HepG2 (cell line): Measurements from ENCODE around the gene SAMD14. TPM values are rescaled to one million over a fixed set of nuclear protein-coding genes. Genes with fewer than 3 reads are reported as not detected.

Source experiments
- ARNT ChIP-seq: fragments of 450-650 bp; IDR thresholded peaks from 2 replicates; pipeline ENCODE4 v1.6.1; 2017
- DMAP1 ChIP-seq: IDR thresholded peaks from 2 replicates; pipeline ENCODE4 v1.6.1; 2016
- ELK4 ChIP-seq: sonication (generic); formaldehyde crosslinking; IDR thresholded peaks from 2 replicates; pipeline ENCODE4 v1.9.0; 2021; ENCODE audit warnings: missing genetic modification reagents, borderline replicate concordance
- EP300 ChIP-seq, 3 experiments: sonication (generic) in 1 of 3; formaldehyde crosslinking in 1 of 3; IDR thresholded peaks; 2 replicates each; pipeline versions ENCODE4 v1.5.1 to v1.6.1; 2011 to 2020; ENCODE audit warnings: low read depth in 2 of 3, low read length in 2 of 3, borderline replicate concordance in 1 of 3, improper control_type of control experiment in 1 of 3, mild to moderate bottlenecking in 1 of 3, missing genetic modification reagents in 1 of 3, moderate library complexity in 1 of 3
- ERF ChIP-seq: IDR thresholded peaks from 2 replicates; pipeline ENCODE4 v1.6.1; 2018; ENCODE audit warnings: missing biosample characterization, missing genetic modification reagents
- HMG20A ChIP-seq: IDR thresholded peaks from 2 replicates; pipeline ENCODE4 v1.6.1; 2016; ENCODE audit warnings: borderline replicate concordance
- HOXA9 ChIP-seq: sonication (generic); formaldehyde crosslinking; IDR thresholded peaks from 2 replicates; pipeline ENCODE4 v1.8.1; 2022; ENCODE audit warnings: missing genetic modification reagents, mild to moderate bottlenecking, moderate library complexity, borderline replicate concordance
- NBN ChIP-seq: fragments of 450-650 bp; conservative IDR thresholded peaks from 2 replicates; pipeline ENCODE4 v1.6.1; 2017
- ONECUT2 ChIP-seq: sonication (generic); formaldehyde crosslinking; IDR thresholded peaks from 2 replicates; pipeline ENCODE4 v1.4.0; 2020; ENCODE audit warnings: missing genetic modification reagents
- TFDP2 ChIP-seq: sonication (generic); formaldehyde crosslinking; IDR thresholded peaks from 2 replicates; pipeline ENCODE4 v1.4.0; 2020; ENCODE audit warnings: missing genetic modification reagents
- ZFY ChIP-seq: sonication (generic); formaldehyde crosslinking; IDR thresholded peaks from 2 replicates; pipeline ENCODE4 v1.4.0; 2020; ENCODE audit warnings: missing genetic modification reagents
- ZNF180 ChIP-seq: sonication (generic); formaldehyde crosslinking; IDR thresholded peaks from 2 replicates; pipeline ENCODE4 v1.4.0; 2020; ENCODE audit warnings: low read depth, missing genetic modification reagents, borderline replicate concordance
- ZNF251 ChIP-seq: sonication (generic); formaldehyde crosslinking; IDR thresholded peaks from 2 replicates; pipeline ENCODE4 v1.9.0; 2021; ENCODE audit warnings: mild to moderate bottlenecking, missing genetic modification reagents
- ZNF263 ChIP-seq: sonication (generic); formaldehyde crosslinking; IDR thresholded peaks from 2 replicates; pipeline ENCODE4 v1.4.0; 2020; ENCODE audit warnings: missing genetic modification reagents
- ZNF282 ChIP-seq: fragments of 450-650 bp; IDR thresholded peaks from 2 replicates; pipeline ENCODE4 v1.6.1; 2018; ENCODE audit not compliant: partially characterized antibody
- ZNF317 ChIP-seq: sonication (generic); formaldehyde crosslinking; IDR thresholded peaks from 2 replicates; pipeline ENCODE4 v1.5.0; 2020; ENCODE audit warnings: mild to moderate bottlenecking, missing genetic modification reagents
- ZNF350 ChIP-seq: sonication (generic); formaldehyde crosslinking; IDR thresholded peaks from 2 replicates; pipeline ENCODE4 v1.4.0; 2020; ENCODE audit warnings: mild to moderate bottlenecking, low read depth, missing genetic modification reagents, borderline replicate concordance
- ZNF468 ChIP-seq: sonication (generic); formaldehyde crosslinking; IDR thresholded peaks from 2 replicates; pipeline ENCODE4 v1.8.0; 2022; ENCODE audit warnings: mild to moderate bottlenecking, moderate library complexity, missing genetic modification reagents
- ZNF558 ChIP-seq: sonication (generic); formaldehyde crosslinking; IDR thresholded peaks from 2 replicates; pipeline ENCODE4 v1.9.0; 2022; ENCODE audit warnings: mild to moderate bottlenecking, missing genetic modification reagents, borderline replicate concordance
- ZNF597 ChIP-seq: sonication (generic); formaldehyde crosslinking; IDR thresholded peaks from 2 replicates; pipeline ENCODE4 v1.5.0; 2020; ENCODE audit warnings: missing genetic modification reagents
- ZNF605 ChIP-seq: sonication (generic); formaldehyde crosslinking; IDR thresholded peaks from 2 replicates; pipeline ENCODE4 v1.8.0; 2022; ENCODE audit warnings: mild to moderate bottlenecking, missing genetic modification reagents
- ZNF749 ChIP-seq: sonication (generic); formaldehyde crosslinking; IDR thresholded peaks from 2 replicates; pipeline ENCODE4 v1.8.0; 2022; ENCODE audit warnings: mild to moderate bottlenecking, missing genetic modification reagents, moderate library complexity, borderline replicate concordance
- ZNF839 ChIP-seq: sonication (generic); formaldehyde crosslinking; IDR thresholded peaks from 2 replicates; pipeline ENCODE4 v1.4.0; 2020; ENCODE audit warnings: missing genetic modification reagents, mild to moderate bottlenecking, borderline replicate concordance
- ZNF883 ChIP-seq: sonication (generic); formaldehyde crosslinking; IDR thresholded peaks from 2 replicates; pipeline ENCODE4 v1.5.1; 2020; ENCODE audit warnings: mild to moderate bottlenecking, missing genetic modification reagents; ENCODE audit errors: not compliant biosample characterization
- ZSCAN12 ChIP-seq: sonication (generic); formaldehyde crosslinking; IDR thresholded peaks from 2 replicates; pipeline ENCODE4 v1.9.0; 2021; ENCODE audit warnings: mild to moderate bottlenecking, missing genetic modification reagents
- polyA plus RNA-seq, 8 experiments: library from polyadenylated mRNA; depleted of rRNA in 3 of 8; stranded (reverse) in 7 of 8; unstranded in 1 of 8; fragments of >200 nt; fragmentation: Illumina TruSeq in 4 of 8; extraction: Trizol in 4 of 8; gene quantifications; 2 replicates each; pipeline versions ENCODE4 v1.2.1 to v1.2.3, GENCODE V29; 2011 to 2016; ENCODE audit warnings: low read depth in 4 of 8, missing spikeins in 1 of 8, mixed read lengths in 1 of 8; ENCODE audit not compliant: insufficient read depth in 1 of 8
- total RNA-seq, 5 experiments: library from RNA; depleted of rRNA; stranded (reverse); fragments of >200 nt; fragmentation: Illumina TruSeq; extraction: Trizol; gene quantifications; 2 replicates each; pipeline ENCODE4 v1.2.3, GENCODE V29; 2016; ENCODE audit warnings: low read depth in 1 of 5
- TF ChIP-seq, protein P1 (sequence below): IDR thresholded peaks from 2 replicates; pipeline ENCODE4 v1.6.1; 2016; ENCODE audit warnings: missing compliant biosample characterization, missing genetic modification reagents, borderline replicate concordance

SAMD14 gene
- total and polyA plus RNA-seq, 2 of the 13 experiments (the other 11 are each of a cell fraction or from before 2014, with no cell fraction given): 0.07 to 0.22 TPM

DNA sequence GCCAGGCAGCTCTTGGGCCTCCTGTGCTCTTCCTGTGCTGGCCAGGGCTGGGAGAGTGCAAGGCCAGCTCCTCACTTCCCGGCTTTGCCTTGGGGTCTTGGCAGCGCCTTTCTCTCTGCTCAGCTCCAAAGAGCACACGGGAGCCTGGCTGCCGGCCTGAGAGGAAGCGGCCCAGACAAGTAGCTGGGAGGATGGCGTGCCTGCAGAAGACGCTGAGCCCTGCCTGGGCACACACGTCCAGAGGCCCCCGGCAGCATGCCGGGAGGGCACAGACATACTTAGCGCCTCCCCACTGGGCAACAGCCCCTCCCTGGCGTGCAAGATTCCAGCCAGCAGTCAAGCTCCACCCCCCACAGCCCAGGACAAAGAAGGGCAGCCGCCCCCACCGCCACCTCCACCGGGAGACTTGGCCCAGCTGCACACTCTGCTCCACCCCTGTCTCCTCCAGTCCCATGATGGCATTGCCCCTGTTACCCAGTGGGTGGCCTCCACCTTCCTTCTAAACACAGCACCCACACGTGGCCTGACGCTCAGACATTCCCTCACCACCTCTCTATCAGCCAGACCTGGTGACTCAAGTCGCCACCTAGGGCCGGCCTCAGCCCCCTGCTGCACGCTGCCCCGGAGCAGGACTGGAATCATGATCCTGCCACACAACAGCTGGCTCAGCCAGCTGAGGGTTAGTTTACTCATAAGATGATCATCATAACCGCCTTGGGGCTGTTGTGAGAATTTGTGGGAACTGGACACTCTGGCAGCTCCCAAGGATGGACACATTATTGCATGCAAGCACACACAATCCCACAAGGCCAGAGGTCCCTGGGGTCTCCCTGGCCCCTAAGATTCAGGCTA, 48.2 kb upstream of the SAMD14 start (continued):
- TF ChIP-seq TFDP2: peak; percentile 59; the same call in 1 of the 2 replicates
- no peak for TF ChIP-seq NBN
- no peak for TF ChIP-seq ARNT
- no peak for TF ChIP-seq ZNF317 (CRISPR knock-in tag)
- TF ChIP-seq ZNF883 (CRISPR knock-in tag): no peak
- TF ChIP-seq HMG20A (CRISPR knock-in tag): no peak; the same call in 1 of the 2 replicates
- TF ChIP-seq ZNF605: peak; percentile 79; the same call in 1 of the 2 replicates
- TF ChIP-seq, protein P1, sequence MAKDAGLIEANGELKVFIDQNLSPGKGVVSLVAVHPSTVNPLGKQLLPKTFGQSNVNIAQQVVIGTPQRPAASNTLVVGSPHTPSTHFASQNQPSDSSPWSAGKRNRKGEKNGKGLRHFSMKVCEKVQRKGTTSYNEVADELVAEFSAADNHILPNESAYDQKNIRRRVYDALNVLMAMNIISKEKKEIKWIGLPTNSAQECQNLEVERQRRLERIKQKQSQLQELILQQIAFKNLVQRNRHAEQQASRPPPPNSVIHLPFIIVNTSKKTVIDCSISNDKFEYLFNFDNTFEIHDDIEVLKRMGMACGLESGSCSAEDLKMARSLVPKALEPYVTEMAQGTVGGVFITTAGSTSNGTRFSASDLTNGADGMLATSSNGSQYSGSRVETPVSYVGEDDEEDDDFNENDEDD (CRISPR knock-in tag): peak; percentile 55; the same call in 1 of the 2 replicates
- TF ChIP-seq ZNF350: peak; percentile 44; the same call in 1 of the 2 replicates
- TF ChIP-seq ELK4: no peak
- TF ChIP-seq ZNF597: no peak
- TF ChIP-seq ZNF839: no peak
- no peak for TF ChIP-seq ZNF263 (CRISPR knock-in tag)
- TF ChIP-seq ZNF749 (CRISPR knock-in tag): peak; percentile 31; the same call in 1 of the 2 replicates
- TF ChIP-seq ZNF282: no peak
- TF ChIP-seq ZSCAN12: no peak
- peak; percentile 68; the same call in 1 of the 2 replicates for TF ChIP-seq ERF
- TF ChIP-seq ZNF468: no peak
- TF ChIP-seq ONECUT2 (CRISPR knock-in tag): no peak
- peak; percentile 50; the same call in 1 of the 2 replicates for TF ChIP-seq ZNF558 (CRISPR knock-in tag)
- peak in 1 of 2 experiments; percentile 17; a peak in 1 of 4 replicates for TF ChIP-seq EP300 (IDR thresholded peaks at IDR 0.05; ENCODE audit: low read depth in 2 of 2, low read length in 2 of 2)
- no peak; the same call in 1 of the 2 replicates for TF ChIP-seq EP300 (CRISPR knock-in tag; IDR thresholded peaks at IDR 0.05; ENCODE audit: borderline replicate concordance)
- TF ChIP-seq ZNF180: no peak
- no peak for TF ChIP-seq ZNF251 (CRISPR knock-in tag)
- TF ChIP-seq ZFY (CRISPR knock-in tag): peak; percentile 32; the same call in 1 of the 2 replicates
- TF ChIP-seq HOXA9: no peak
- TF ChIP-seq DMAP1 (CRISPR knock-in tag): peak; percentile 81
